Endothelial cell of umbilical vein (primary cell): ENCODE data around the gene SMG9. TPM values are rescaled to one million over a fixed set of nuclear protein-coding genes. Genes with fewer than 3 reads are reported as not detected.

ENCODE experiments used
- BruUV-seq: library from RNA; stranded (reverse); fragments of 400-500 nt; replicated peaks from 2 replicates; lab custom pipeline; 2021; lab: Mats Ljungman, UMichigan
- CTCF ChIA-PET: fragments of 300-600, 350-600 bp; sonication (Branson Sonifier 250); formaldehyde crosslinking; loops from one replicate; lab custom pipeline; 2021; ENCODE audit warnings: antibody characterized with exemption, inconsistent platforms; lab: Charles Lee
- POLR2A ChIA-PET: fragments of 300-600, 350-600 bp; sonication (Branson Sonifier 250); formaldehyde crosslinking; loops from one replicate; lab custom pipeline; 2021; ENCODE audit warnings: antibody characterized with exemption, inconsistent platforms; lab: Charles Lee
- DNase-seq: peaks from one replicate; pipeline ENCODE4 v3.0.0-alpha.2; 2011; ENCODE audit warnings: low read depth, low spot score
- FAIRE-seq: peaks from 2 replicates; lab custom pipeline; 2011; peaks lifted over from hg19 to GRCh38; lab: Jason Lieb, UNC
- H2AFZ ChIP-seq: 2 replicates; pipeline ENCODE4 v1.6.0; 2012; ENCODE audit warnings: low read depth, low read length, control low read depth, inconsistent platforms
- H3K27ac ChIP-seq: 2 replicates; pipeline ENCODE4 v1.5.1; 2011; ENCODE audit warnings: low read depth, mild to moderate bottlenecking, control low read depth, low read length, moderate library complexity; ENCODE audit not compliant: insufficient read depth
- H3K27me3 ChIP-seq, 2 experiments: 2 replicates each; pipeline versions ENCODE4 v1.6.0 to v1.6.1; 2011; ENCODE audit warnings: low read length in 2 of 2, mixed read lengths in 1 of 2; ENCODE audit not compliant: control insufficient read depth in 2 of 2, insufficient read depth in 2 of 2
- H3K36me3 ChIP-seq, 2 experiments: 2 replicates in 1 of 2; 3 replicates in 1 of 2; pipeline ENCODE4 v1.5.1; 2011; ENCODE audit warnings: low read length in 2 of 2, mild to moderate bottlenecking in 1 of 2, moderate library complexity in 1 of 2; ENCODE audit not compliant: control insufficient read depth in 2 of 2, insufficient read depth in 2 of 2; ENCODE audit errors: extremely low read depth in 1 of 2
- H3K4me1 ChIP-seq: 3 replicates; pipeline ENCODE4 v1.5.1; 2011; ENCODE audit warnings: mild to moderate bottlenecking, low read length; ENCODE audit not compliant: control insufficient read depth, insufficient read depth; ENCODE audit errors: extremely low read depth
- H3K4me2 ChIP-seq: 2 replicates; pipeline ENCODE4 v1.6.1; 2011; ENCODE audit warnings: low read length, control low read depth, mixed read lengths; ENCODE audit not compliant: insufficient read depth
- H3K4me3 ChIP-seq, 3 experiments: fragments of 200-600 bp in 1 of 3; sonication (generic), shearing (Covaris generic) in 1 of 3; replicated peaks in 1 of 3; 2 replicates each; pipeline ENCODE4 v1.5.1; 2011 to 2016; ENCODE audit warnings: control low read depth in 3 of 3, low read length in 3 of 3, mild to moderate bottlenecking in 2 of 3, inconsistent platforms in 1 of 3, low read depth in 1 of 3, moderate library complexity in 1 of 3; ENCODE audit not compliant: insufficient read depth in 1 of 3
- H3K79me2 ChIP-seq: 2 replicates; pipeline ENCODE4 v1.6.0; 2012; ENCODE audit warnings: low read length, inconsistent platforms; ENCODE audit not compliant: control insufficient read depth, insufficient read depth
- H3K9ac ChIP-seq: replicated peaks from 2 replicates; pipeline ENCODE3; 2011; ENCODE audit warnings: low read length, control low read depth; ENCODE audit not compliant: insufficient read depth; ENCODE audit errors: extremely low read depth
- H3K9me1 ChIP-seq: replicated peaks from 3 replicates; pipeline ENCODE4 v1.6.0; 2011; ENCODE audit warnings: mild to moderate bottlenecking, low read length; ENCODE audit not compliant: control insufficient read depth, insufficient read depth; ENCODE audit errors: extremely low read depth
- H3K9me3 ChIP-seq: replicated peaks from 2 replicates; pipeline ENCODE4 v1.5.1; 2012; ENCODE audit warnings: low read length, inconsistent platforms; ENCODE audit not compliant: control insufficient read depth, insufficient read depth
- H4K20me1 ChIP-seq: replicated peaks from 2 replicates; pipeline ENCODE3; 2011; ENCODE audit warnings: mild to moderate bottlenecking, low read length; ENCODE audit not compliant: control insufficient read depth, insufficient read depth; ENCODE audit errors: extremely low read depth
- CTCF ChIP-seq, 2 donors: IDR thresholded peaks; 1 replicate in 1 of 2; 2 replicates in 1 of 2; pipeline ENCODE4 v1.5.1; 2011; ENCODE audit warnings: low read length in 2 of 2, mild to moderate bottlenecking in 2 of 2, moderate library complexity in 2 of 2, control low read depth in 1 of 2, inconsistent platforms in 1 of 2, low read depth in 1 of 2; ENCODE audit not compliant: insufficient read depth in 1 of 2; ENCODE audit errors: extremely low read depth in 1 of 2
- EZH2 ChIP-seq: IDR thresholded peaks from 2 replicates; pipeline ENCODE4 v1.6.1; 2012; ENCODE audit warnings: borderline replicate concordance, low read depth, mild to moderate bottlenecking, moderate library complexity, low read length, inconsistent platforms; ENCODE audit not compliant: severe bottlenecking
- FOS ChIP-seq: IDR thresholded peaks from 2 replicates; pipeline ENCODE4 v1.6.1; 2011; ENCODE audit warnings: mild to moderate bottlenecking, low read length, moderate library complexity, borderline replicate concordance; ENCODE audit not compliant: insufficient read depth
- GATA2 ChIP-seq: IDR thresholded peaks from 2 replicates; pipeline ENCODE4 v1.7.0; 2011; ENCODE audit warnings: low read depth, mild to moderate bottlenecking, moderate library complexity, mixed read lengths, low read length; ENCODE audit not compliant: insufficient read length, insufficient read depth
- JUN ChIP-seq: IDR thresholded peaks from 2 replicates; pipeline ENCODE4 v1.6.1; 2011; ENCODE audit warnings: borderline replicate concordance, low read depth; ENCODE audit not compliant: insufficient read length, insufficient read depth
- MAX ChIP-seq: IDR thresholded peaks from 2 replicates; pipeline ENCODE4 v1.6.1; 2011; ENCODE audit not compliant: insufficient read depth, insufficient read length
- MYC ChIP-seq: IDR thresholded peaks from one replicate; pipeline ENCODE4 v1.6.1; 2011; ENCODE audit warnings: mild to moderate bottlenecking, low read depth, low read length
- POLR2A ChIP-seq: IDR thresholded peaks from 2 replicates; pipeline ENCODE4 v1.6.1; 2012; ENCODE audit warnings: low read depth, mild to moderate bottlenecking, control low read depth, low read length
- POLR2AphosphoS5 ChIP-seq: IDR thresholded peaks from 2 replicates; pipeline ENCODE4 v1.6.1; 2012; ENCODE audit warnings: low read depth, mild to moderate bottlenecking, control low read depth, low read length, moderate library complexity; ENCODE audit not compliant: insufficient read depth
- dilution Hi-C: fragments of 300-500 bp; cut with MboI; formaldehyde crosslinking; loops from one replicate; pipeline ENCODE4 v1.15.0; 2019; ENCODE audit warnings: low sequenced_read_pairs; ENCODE audit not compliant: extremely low pct_ligation_motif_present
- intact Hi-C: fragments of 100-400 bp; cut with micrococcal nuclease; formaldehyde crosslinking; loops from one replicate; pipeline ENCODE4 v1.10.0; 2022
- polyA plus RNA-seq, 4 experiments: library from polyadenylated mRNA; depleted of rRNA in 3 of 4; stranded (reverse) in 3 of 4; unstranded in 1 of 4; fragments of >200 nt; gene quantifications; 2 replicates each; pipeline versions ENCODE4 v1.2.1 to v1.2.3, GENCODE V29; 2011 to 2012; ENCODE audit warnings: missing spikeins in 1 of 4
- total RNA-seq: library from RNA; stranded (reverse); gene quantifications from 2 replicates; pipeline ENCODE4 v1.2.3, GENCODE V29; 2021

Gene SMG9
- total and polyA plus RNA-seq, 2 donors (not counting 3 experiments of a cell fraction or from before 2014, with no cell fraction given): 25.5 to 45.0 TPM

- intact Hi-C loops: no loop called here
- POLR2A ChIA-PET: no interaction called here
Measured at GRCh38 chr19:43799502-43800142, 44.9 kb upstream of the SMG9 start.

More at GRCh38 chr19:43799502-43800142, 44.9 kb upstream of the SMG9 start:
- Histone ChIP-seq H3K4me2 (no peak overlapping the region), H3K9ac (no peak overlapping the region), H3K4me3 (no peak overlapping the region), H3K27me3 (peaks cover 0 to 8% of the 10 kb centered on the region in 2 experiments), H3K79me2 (no peaks in the 10 kb centered on the region), H4K20me1 (no peaks in the 10 kb centered on the region), H2AFZ (no peak overlapping the region), H3K36me3 (no peaks in the 10 kb centered on the region), H3K4me1 (peaks cover 13% of the 10 kb centered on the region), H3K27ac (no peak overlapping the region), H3K9me3 (no peaks in the 10 kb centered on the region), H3K9me1 (no peaks in the 10 kb centered on the region)
- FAIRE-seq: no peak
- TF ChIP-seq CTCF (IDR thresholded peaks at IDR 0.05; ENCODE audit: extremely low read depth in 1 of 2, insufficient read depth in 1 of 2, low read depth in 1 of 2, low read length in 2 of 2) (no peak), MAX (no peak), EZH2 (no peak), FOS (no peak), MYC (no peak), GATA2 (no peak), POLR2AphosphoS5 (no peak), POLR2A (no peak), JUN (no peak)
- dilution Hi-C loops: no loop called here
- CTCF ChIA-PET: interaction anchor here (0.9 to 2.8 kb wide), 5 partner anchors 10 to 55 kb away, joined by 3 to 18 read pairs (median 4); no protein-coding TSS in a partner anchor
- DNase-seq: no peak
- BruUV-seq: no TSS peak
